Panc1 (cell line): Measurements from ENCODE around the gene ZNF862. TPM values are rescaled to one million over a fixed set of nuclear protein-coding genes. Genes with fewer than 3 reads are reported as not detected.

Source experiments
- ATAC-seq: fragments of 200-7000 bp; cut with Tn5 transposase; 2 replicates; pipeline ENCODE4 v1.9.1; 2020; ENCODE audit warnings: mild to moderate bottlenecking, moderate library complexity
- Bru-seq: library from RNA; stranded (reverse); fragments of 400-500 nt; gene quantifications from one replicate; lab custom pipeline; 2021; lab: Mats Ljungman, UMichigan
- BruChase-seq, 2 experiments: library from RNA; stranded (reverse); fragments of 400-500 nt; gene quantifications; one replicate each; lab custom pipeline; 2021; lab: Mats Ljungman, UMichigan
- BruUV-seq: library from RNA; stranded (reverse); fragments of 400-500 nt; replicated peaks from 2 replicates; lab custom pipeline; 2021; lab: Mats Ljungman, UMichigan
- CTCF ChIA-PET: fragments of 300-600 bp; sonication (Branson Sonifier 250); formaldehyde crosslinking; loops from one replicate; lab custom pipeline; 2022; ENCODE audit warnings: antibody characterized with exemption; lab: Charles Lee
- POLR2A ChIA-PET: fragments of 300-600 bp; sonication (Branson Sonifier 250); formaldehyde crosslinking; loops from one replicate; lab custom pipeline; 2022; ENCODE audit warnings: antibody characterized with exemption; lab: Charles Lee
- DNase-seq: peaks from one replicate; pipeline ENCODE4 v3.0.0-alpha.2; 2010; ENCODE audit warnings: low read depth, low spot score
- H3K27ac ChIP-seq: 2 replicates; pipeline ENCODE4 v1.5.1; 2011; ENCODE audit warnings: mild to moderate bottlenecking, low read length, inconsistent platforms
- H3K27me3 ChIP-seq: fragments of 200-500 bp; sonication (Bioruptor generic); 2 replicates; pipeline ENCODE4 v1.6.0; 2014; ENCODE audit warnings: low read length, inconsistent platforms; ENCODE audit not compliant: control insufficient read depth, insufficient read depth
- H3K36me3 ChIP-seq: fragments of 200-500 bp; sonication (Bioruptor generic); 2 replicates; pipeline ENCODE4 v1.5.1; 2014; ENCODE audit warnings: inconsistent platforms, mild to moderate bottlenecking, low read length, moderate library complexity; ENCODE audit not compliant: control insufficient read depth, insufficient read depth
- H3K4me1 ChIP-seq: 2 replicates; pipeline ENCODE4 v1.5.1; 2011; ENCODE audit warnings: inconsistent platforms, mild to moderate bottlenecking, low read length, moderate library complexity; ENCODE audit not compliant: control insufficient read depth, insufficient read depth
- H3K4me3 ChIP-seq, 2 experiments: 2 replicates each; pipeline ENCODE4 v1.5.1; 2011 to 2012; ENCODE audit warnings: low read depth in 2 of 2, low read length in 2 of 2, mild to moderate bottlenecking in 2 of 2, inconsistent platforms in 1 of 2, moderate library complexity in 1 of 2
- H3K9me3 ChIP-seq: fragments of 200-500 bp; sonication (Bioruptor generic); 2 replicates; pipeline ENCODE4 v1.5.1; 2014; ENCODE audit warnings: low read depth, mild to moderate bottlenecking, inconsistent platforms, low read length, moderate library complexity; ENCODE audit not compliant: control insufficient read depth, insufficient read depth
- POLR2AphosphoS5 ChIP-seq: IDR thresholded peaks from 2 replicates; pipeline ENCODE4 v1.6.1; 2012; ENCODE audit warnings: mild to moderate bottlenecking, low read depth, low read length, moderate library complexity
- SIN3A ChIP-seq: IDR thresholded peaks from 2 replicates; pipeline ENCODE4 v1.6.1; 2012; ENCODE audit warnings: low read depth, mild to moderate bottlenecking, low read length, moderate library complexity, borderline replicate concordance; ENCODE audit not compliant: insufficient read depth
- TCF7L2 ChIP-seq: IDR thresholded peaks from 2 replicates; pipeline ENCODE4 v1.6.1; 2011; ENCODE audit warnings: mild to moderate bottlenecking, low read depth, low read length, inconsistent platforms
- in situ Hi-C: cut with HindIII; loops from 2 replicates; pipeline ENCODE4 v1.10.0; 2016; ENCODE audit warnings: low sequenced_read_pairs, low pct_unique_long_range_greater_than_20kb
- intact Hi-C: fragments of 100-400 bp; cut with micrococcal nuclease; formaldehyde crosslinking; loops from one replicate; pipeline ENCODE4 v1.10.0; 2022; ENCODE audit not compliant: unreplicated experiment
- long read RNA-seq: library from polyadenylated mRNA; unstranded; transcript quantifications from one replicate; pipeline ENCODE4 v2.0.0, GENCODE V29; 2021; ENCODE audit not compliant: unreplicated experiment
- polyA plus RNA-seq: library from polyadenylated mRNA; unstranded; fragments of >200 nt; gene quantifications from one replicate; pipeline ENCODE4 v1.2.1, GENCODE V29; 2012; ENCODE audit warnings: missing spikeins; ENCODE audit not compliant: insufficient read length
- total RNA-seq: library from RNA; stranded (reverse); gene quantifications from one replicate; pipeline ENCODE4 v1.2.1, GENCODE V29; 2021; ENCODE audit not compliant: unreplicated experiment
- TF ChIP-seq, protein P1 (sequence below): fragments of 450-650 bp; IDR thresholded peaks from 2 replicates; pipeline ENCODE4 v1.5.1; 2017; ENCODE audit warnings: mild to moderate bottlenecking
- TF ChIP-seq, protein P2 (sequence below), 2 experiments: IDR thresholded peaks; 2 replicates each; pipeline ENCODE4 v1.6.1; 2011 to 2012; ENCODE audit warnings: low read depth in 2 of 2, control low read depth in 1 of 2, low read length in 1 of 2, mild to moderate bottlenecking in 1 of 2, moderate library complexity in 1 of 2; ENCODE audit not compliant: insufficient read depth in 1 of 2

The ZNF862 gene
- total RNA-seq (6.8 TPM), Bru-seq, nascent RNA (percentile 47 among the genes with signal in this experiment), BruChase-seq, experiment 1, labeled RNA remaining after a 2-hour chase (percentile 71 among the genes with signal in this experiment), BruChase-seq, experiment 2, labeled RNA remaining after a 6-hour chase (percentile 65 among the genes with signal in this experiment)
- 9.2 TPM for polyA plus RNA-seq
- long read RNA-seq, partial matches to known transcripts: 4 of 11 reads
- long read RNA-seq, other reads (novel, unspliced or antisense): 7 of 11 reads

DNA sequence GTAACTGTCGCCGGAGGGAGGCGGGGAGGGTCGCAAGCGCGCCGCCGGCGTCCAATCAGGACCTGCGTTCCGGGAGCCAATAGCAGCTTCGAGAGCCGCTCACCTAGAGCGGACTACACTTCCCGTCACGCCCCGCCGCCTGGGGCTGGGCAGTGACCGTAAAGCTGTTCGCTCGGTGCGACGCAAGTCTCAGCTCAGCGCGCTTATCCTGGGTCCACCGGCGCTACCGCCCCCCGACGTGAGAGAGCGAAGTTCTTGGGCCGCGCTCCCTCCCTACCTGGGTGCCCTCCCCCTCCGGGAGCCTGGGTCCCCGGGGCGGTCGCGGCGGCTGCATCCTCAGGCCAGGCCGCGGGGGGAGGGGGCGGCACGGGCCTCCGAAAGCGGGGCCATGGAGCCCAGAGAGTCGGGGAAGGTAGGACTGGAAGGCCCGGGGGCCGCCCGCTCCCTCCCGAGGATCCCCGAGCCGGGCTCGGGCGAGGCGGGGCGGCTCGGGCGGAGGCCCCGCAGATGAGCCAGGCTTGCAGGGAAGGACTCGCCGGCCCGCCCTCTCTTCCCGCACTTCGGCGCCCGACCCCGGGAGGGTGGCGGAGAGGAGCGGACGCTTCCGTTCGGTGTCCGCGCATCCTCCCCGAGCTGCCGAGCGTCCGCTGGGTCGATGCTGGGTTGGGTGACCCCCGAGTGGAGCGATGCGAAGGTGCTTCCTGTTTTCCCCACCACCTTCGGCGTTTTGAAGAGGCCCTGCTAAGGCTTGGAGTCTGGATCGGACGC, at the start of gene ZNF862:
TSS of gene ZNF862 (plus strand) at position 152 of the 768 bp plus-strand sequence. CDS start at position 389, 237 bp downstream.
- intact Hi-C loops: no loop called here
- Histone ChIP-seq H3K27me3 (no peaks in the 10 kb centered on the region), H3K9me3 (no peaks in the 10 kb centered on the region), H3K27ac (peak within 1 kb of the TSS; percentile 72), H3K4me3 (peak within 1 kb of the TSS; percentile 77 to 87), H3K36me3 (no peaks in the 10 kb centered on the region; the same call in 1 of the 2 replicates), H3K4me1 (peaks cover 11% of the 10 kb centered on the region; the same call in 1 of the 2 replicates)
- CTCF ChIA-PET: no interaction called here
- TF ChIP-seq POLR2AphosphoS5: peak; percentile 72
- TF ChIP-seq SIN3A: peak; percentile 61; the same call in 1 of the 2 replicates
- peak; percentile 53; the same call in 1 of the 2 replicates for TF ChIP-seq TCF7L2
- TF ChIP-seq, protein P1, sequence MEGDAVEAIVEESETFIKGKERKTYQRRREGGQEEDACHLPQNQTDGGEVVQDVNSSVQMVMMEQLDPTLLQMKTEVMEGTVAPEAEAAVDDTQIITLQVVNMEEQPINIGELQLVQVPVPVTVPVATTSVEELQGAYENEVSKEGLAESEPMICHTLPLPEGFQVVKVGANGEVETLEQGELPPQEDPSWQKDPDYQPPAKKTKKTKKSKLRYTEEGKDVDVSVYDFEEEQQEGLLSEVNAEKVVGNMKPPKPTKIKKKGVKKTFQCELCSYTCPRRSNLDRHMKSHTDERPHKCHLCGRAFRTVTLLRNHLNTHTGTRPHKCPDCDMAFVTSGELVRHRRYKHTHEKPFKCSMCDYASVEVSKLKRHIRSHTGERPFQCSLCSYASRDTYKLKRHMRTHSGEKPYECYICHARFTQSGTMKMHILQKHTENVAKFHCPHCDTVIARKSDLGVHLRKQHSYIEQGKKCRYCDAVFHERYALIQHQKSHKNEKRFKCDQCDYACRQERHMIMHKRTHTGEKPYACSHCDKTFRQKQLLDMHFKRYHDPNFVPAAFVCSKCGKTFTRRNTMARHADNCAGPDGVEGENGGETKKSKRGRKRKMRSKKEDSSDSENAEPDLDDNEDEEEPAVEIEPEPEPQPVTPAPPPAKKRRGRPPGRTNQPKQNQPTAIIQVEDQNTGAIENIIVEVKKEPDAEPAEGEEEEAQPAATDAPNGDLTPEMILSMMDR: no peak
- TF ChIP-seq, protein P2, sequence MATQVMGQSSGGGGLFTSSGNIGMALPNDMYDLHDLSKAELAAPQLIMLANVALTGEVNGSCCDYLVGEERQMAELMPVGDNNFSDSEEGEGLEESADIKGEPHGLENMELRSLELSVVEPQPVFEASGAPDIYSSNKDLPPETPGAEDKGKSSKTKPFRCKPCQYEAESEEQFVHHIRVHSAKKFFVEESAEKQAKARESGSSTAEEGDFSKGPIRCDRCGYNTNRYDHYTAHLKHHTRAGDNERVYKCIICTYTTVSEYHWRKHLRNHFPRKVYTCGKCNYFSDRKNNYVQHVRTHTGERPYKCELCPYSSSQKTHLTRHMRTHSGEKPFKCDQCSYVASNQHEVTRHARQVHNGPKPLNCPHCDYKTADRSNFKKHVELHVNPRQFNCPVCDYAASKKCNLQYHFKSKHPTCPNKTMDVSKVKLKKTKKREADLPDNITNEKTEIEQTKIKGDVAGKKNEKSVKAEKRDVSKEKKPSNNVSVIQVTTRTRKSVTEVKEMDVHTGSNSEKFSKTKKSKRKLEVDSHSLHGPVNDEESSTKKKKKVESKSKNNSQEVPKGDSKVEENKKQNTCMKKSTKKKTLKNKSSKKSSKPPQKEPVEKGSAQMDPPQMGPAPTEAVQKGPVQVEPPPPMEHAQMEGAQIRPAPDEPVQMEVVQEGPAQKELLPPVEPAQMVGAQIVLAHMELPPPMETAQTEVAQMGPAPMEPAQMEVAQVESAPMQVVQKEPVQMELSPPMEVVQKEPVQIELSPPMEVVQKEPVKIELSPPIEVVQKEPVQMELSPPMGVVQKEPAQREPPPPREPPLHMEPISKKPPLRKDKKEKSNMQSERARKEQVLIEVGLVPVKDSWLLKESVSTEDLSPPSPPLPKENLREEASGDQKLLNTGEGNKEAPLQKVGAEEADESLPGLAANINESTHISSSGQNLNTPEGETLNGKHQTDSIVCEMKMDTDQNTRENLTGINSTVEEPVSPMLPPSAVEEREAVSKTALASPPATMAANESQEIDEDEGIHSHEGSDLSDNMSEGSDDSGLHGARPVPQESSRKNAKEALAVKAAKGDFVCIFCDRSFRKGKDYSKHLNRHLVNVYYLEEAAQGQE (IDR thresholded peaks at IDR 0.05; ENCODE audit: insufficient read depth in 1 of 2, low read depth in 2 of 2, low read length in 1 of 2): 0 out of 4 replicates have a peak, but pooled peaks of 1 of the 2 experiments have one; percentile 40
- in situ Hi-C loops: no loop called here
- peak; percentile 99 for ATAC-seq
- peak; percentile 91 for DNase-seq
- POLR2A ChIA-PET: no interaction called here
- BruUV-seq: no TSS peak

DNA sequence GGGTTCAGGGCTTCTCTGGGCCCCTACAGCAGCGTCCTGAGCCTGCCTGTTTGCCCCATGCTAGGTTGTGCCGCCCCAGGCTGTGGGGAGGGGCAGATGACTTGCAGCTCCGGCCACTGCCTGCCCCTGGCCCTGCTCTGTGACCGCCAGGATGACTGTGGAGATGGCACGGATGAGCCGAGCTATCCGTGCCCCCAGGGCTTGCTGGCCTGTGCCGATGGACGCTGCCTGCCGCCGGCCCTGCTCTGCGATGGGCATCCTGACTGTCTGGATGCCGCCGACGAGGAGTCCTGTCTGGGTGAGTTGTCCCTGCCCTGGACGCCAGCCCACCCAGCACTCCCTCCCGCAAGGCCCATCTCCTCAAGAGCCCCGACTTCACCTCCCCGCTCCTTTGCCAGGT, 49.1 kb upstream of the ZNF862 start:
- Histone ChIP-seq H3K4me1 (no peaks in the 10 kb centered on the region), H3K9me3 (no peaks in the 10 kb centered on the region), H3K4me3 (no peak overlapping the region), H3K27me3 (no peaks in the 10 kb centered on the region), H3K27ac (no peak overlapping the region), H3K36me3 (no peaks in the 10 kb centered on the region)
- in situ Hi-C loops (no loop called here), intact Hi-C loops (no loop called here)
- TF ChIP-seq SIN3A (no peak), TCF7L2 (no peak), POLR2AphosphoS5 (no peak)
- TF ChIP-seq, protein P2 (IDR thresholded peaks at IDR 0.05; ENCODE audit: insufficient read depth in 1 of 2, low read depth in 2 of 2, low read length in 1 of 2): no peak
- TF ChIP-seq, protein P1: no peak
- no peak; the same call in 1 of the 2 replicates for ATAC-seq
- CTCF ChIA-PET: no interaction called here
- POLR2A ChIA-PET: no interaction called here
- DNase-seq: no peak
- BruUV-seq: no TSS peak
